Uterus (tissue), 2 donors: ENCODE data around the gene OGFR.
"Not testable (repeated sequence)": the region's sequence is repeated elsewhere in the genome, so short reads cannot be mapped to it uniquely, and the experiment has no call there.

Source experiments
- CTCF ChIP-seq, 4 experiments: fragments of 200-600 bp in 2 of 4; fragments of 450-650 bp in 2 of 4; sonication (generic) in 2 of 4; IDR thresholded peaks; one replicate each; pipeline ENCODE4 v1.5.1; 2016 to 2019; ENCODE audit warnings: antibody characterized with exemption in 4 of 4, mild to moderate bottlenecking in 2 of 4, moderate library complexity in 1 of 4
- POLR2A ChIP-seq, 2 donors: fragments of 450-650 bp; IDR thresholded peaks; one replicate each; pipeline ENCODE4 v1.6.1; 2016; ENCODE audit warnings: antibody characterized with exemption in 2 of 2, mild to moderate bottlenecking in 1 of 2, moderate library complexity in 1 of 2

- TF ChIP-seq CTCF, POLR2A (IDR thresholded peaks at IDR 0.05): not testable (repeated sequence)
These were observed 48.7 kb downstream of the OGFR start for GRCh38 chr20:62853304-62853703.
